K562 (cell line): ENCODE results near the gene CPN2. TPM values are rescaled to one million over a fixed set of nuclear protein-coding genes. Genes with fewer than 3 reads are reported as not detected.

Experiments
- ATAC-seq: fragments of 200-7000 bp; cut with Tn5 transposase; 3 replicates; pipeline ENCODE4 v1.9.1; 2020; ENCODE audit warnings: moderate library complexity
- BruUV-seq: library from RNA; stranded (reverse); fragments of 400-500 nt; replicated peaks from 2 replicates; lab custom pipeline; 2021; lab: Mats Ljungman, UMichigan
- CTCF ChIA-PET: fragments of 300-600 bp; formaldehyde crosslinking; extraction: SDS; loops from one replicate; lab custom pipeline; 2021; ENCODE audit warnings: low intra/inter-chr PET ratio; lab: Yijun Ruan, JAX
- POLR2A ChIA-PET: fragments of 300-600, 350-650 bp; sonication (Branson Sonifier 250); formaldehyde crosslinking; extraction: SDS; loops from one replicate; lab custom pipeline; 2021; ENCODE audit warnings: antibody characterized with exemption, inconsistent platforms; lab: Yijun Ruan, JAX
- DNase-seq, 4 experiments: peaks; one replicate each; pipeline versions ENCODE4 v3.0.0 to v3.0.0-alpha.2; 2011 to 2018; ENCODE audit warnings: low spot score in 3 of 4, mixed read lengths in 3 of 4; ENCODE audit errors: extremely low read depth in 1 of 4
- FAIRE-seq: peaks from 2 replicates; lab custom pipeline; 2011; peaks lifted over from hg19 to GRCh38; lab: Jason Lieb, UNC
- H2AFZ ChIP-seq: 2 replicates; pipeline ENCODE4 v1.6.0; 2011; ENCODE audit warnings: low read depth, low read length, control low read depth, inconsistent platforms
- H3K27ac ChIP-seq: fragments of 200-600 bp; 3 replicates; pipeline ENCODE4 v1.8.0; 2011; ENCODE audit warnings: low read depth, mild to moderate bottlenecking, control low read depth, inconsistent platforms, low read length, moderate library complexity, mixed read lengths; ENCODE audit errors: extremely low read depth
- H3K27me3 ChIP-seq, 2 experiments: fragments of 300-600 bp in 1 of 2; 2 replicates in 1 of 2; 3 replicates in 1 of 2; pipeline versions ENCODE4 v1.6.0 to v1.8.0; 2011; ENCODE audit warnings: inconsistent platforms in 2 of 2, low read length in 2 of 2, mild to moderate bottlenecking in 1 of 2, mixed read lengths in 1 of 2, moderate library complexity in 1 of 2; ENCODE audit not compliant: control insufficient read depth in 2 of 2, insufficient read depth in 2 of 2
- H3K36me3 ChIP-seq: fragments of 300-600 bp; 3 replicates; pipeline ENCODE4 v1.8.0; 2011; ENCODE audit warnings: mild to moderate bottlenecking, low read length, inconsistent platforms; ENCODE audit not compliant: control insufficient read depth, insufficient read depth
- H3K4me1 ChIP-seq, 2 experiments: fragments of 200-600 bp in 1 of 2; replicated peaks in 1 of 2; 2 replicates in 1 of 2; 3 replicates in 1 of 2; pipeline versions ENCODE4 v1.5.1 to v1.8.0; 2011; ENCODE audit warnings: inconsistent platforms in 2 of 2, low read length in 2 of 2, mild to moderate bottlenecking in 1 of 2, mixed read lengths in 1 of 2, moderate library complexity in 1 of 2; ENCODE audit not compliant: control insufficient read depth in 2 of 2, insufficient read depth in 2 of 2
- H3K4me2 ChIP-seq: 2 replicates; pipeline ENCODE4 v1.6.1; 2011; ENCODE audit warnings: low read length, control low read depth, inconsistent platforms, mixed read lengths; ENCODE audit not compliant: insufficient read depth
- H3K4me3 ChIP-seq: fragments of 200-600 bp; sonication (generic), shearing (Covaris generic); 2 replicates; pipeline ENCODE4 v1.5.1; 2016; ENCODE audit warnings: control low read depth, inconsistent platforms
- H3K79me2 ChIP-seq: fragments of 200-600 bp; 3 replicates; pipeline ENCODE4 v1.8.0; 2011; ENCODE audit warnings: low read length, inconsistent platforms; ENCODE audit not compliant: control insufficient read depth, insufficient read depth
- H3K9ac ChIP-seq, 2 experiments: 2 replicates each; pipeline versions ENCODE4 v1.6.0 to v1.6.1; 2011; ENCODE audit warnings: low read depth in 2 of 2, low read length in 2 of 2, control low read depth in 1 of 2, inconsistent platforms in 1 of 2, mild to moderate bottlenecking in 1 of 2, mixed read lengths in 1 of 2; ENCODE audit not compliant: insufficient read depth in 1 of 2
- H3K9me1 ChIP-seq: one replicate; pipeline ENCODE4 v1.6.0; 2011; ENCODE audit warnings: inconsistent platforms, mild to moderate bottlenecking, low read length, moderate library complexity; ENCODE audit not compliant: control insufficient read depth, insufficient read depth
- H3K9me3 ChIP-seq: replicated peaks from 2 replicates; pipeline ENCODE4 v1.5.1; 2011; ENCODE audit warnings: low read depth, low read length, inconsistent platforms; ENCODE audit not compliant: control insufficient read depth, insufficient read depth
- H4K20me1 ChIP-seq: replicated peaks from 2 replicates; pipeline ENCODE4 v1.6.1; 2011; ENCODE audit warnings: low read length, inconsistent platforms, mixed read lengths; ENCODE audit not compliant: control insufficient read depth, insufficient read depth
- TAF9B ChIP-seq: fragments of 450-650 bp; IDR thresholded peaks from 2 replicates; pipeline ENCODE4 v1.6.1; 2018; ENCODE audit warnings: mild to moderate bottlenecking; ENCODE audit not compliant: partially characterized antibody
- ZFPM2 ChIP-seq: fragments of 250-450 bp; sonication (Bioruptor Pico); IDR thresholded peaks from 2 replicates; pipeline ENCODE4 v1.5.1; 2022; ENCODE audit warnings: mild to moderate bottlenecking
- WGBS: fragments of 100-300 bp; shearing (Covaris generic); methylation state at CpG from one replicate; pipeline ENCODE4 v1.1.6; 2016; ENCODE audit warnings: low coverage, mixed read lengths; ENCODE audit not compliant: insufficient coverage; ENCODE audit errors: missing lambda C conversion rate; 5-methylcytosine and 5-hydroxymethylcytosine counted together
- in situ Hi-C: fragments of 300-500 bp; cut with MboI; formaldehyde crosslinking; loops from 4 replicates; pipeline ENCODE4 v1.15.0; 2018; ENCODE audit warnings: inconsistent platforms, mixed read lengths
- intact Hi-C: fragments of 100-400 bp; cut with micrococcal nuclease; formaldehyde crosslinking; loops from 2 replicates; pipeline ENCODE4 v1.14.2; 2022
- polyA plus RNA-seq, 8 experiments: library from polyadenylated mRNA; depleted of rRNA in 4 of 8; stranded (reverse) in 5 of 8; unstranded in 3 of 8; fragments of >200 nt; fragmentation: Nextera tagmentation in 2 of 8; fragmentation: Illumina TruSeq in 1 of 8; extraction: Ambion mirVana in 2 of 8; extraction: Trizol in 1 of 8; gene quantifications; 2 replicates each; pipeline versions ENCODE4 v1.2.1 to v1.2.3, GENCODE V29; 2011 to 2014; ENCODE audit warnings: inconsistent platforms in 1 of 8, missing spikeins in 1 of 8
- total RNA-seq, 7 experiments: library from RNA; depleted of rRNA in 6 of 7; stranded (reverse); fragments of >200 nt in 6 of 7; fragmentation: Illumina TruSeq in 2 of 7; extraction: Trizol in 2 of 7; gene quantifications; 2 replicates each; pipeline versions ENCODE4 v1.2.1 to v1.2.3, GENCODE V29; 2011 to 2021; ENCODE audit warnings: low replicate concordance in 1 of 7
- TF ChIP-seq, protein P1 (sequence below): IDR thresholded peaks from 3 replicates; pipeline ENCODE4 v1.6.1; 2011; ENCODE audit warnings: borderline replicate concordance, mild to moderate bottlenecking; ENCODE audit not compliant: insufficient read length, insufficient read depth

Gene CPN2
- total and polyA plus RNA-seq, 9 of the 15 experiments (the other 6 are each of a cell fraction or from before 2014, with no cell fraction given): not detected

DNA sequence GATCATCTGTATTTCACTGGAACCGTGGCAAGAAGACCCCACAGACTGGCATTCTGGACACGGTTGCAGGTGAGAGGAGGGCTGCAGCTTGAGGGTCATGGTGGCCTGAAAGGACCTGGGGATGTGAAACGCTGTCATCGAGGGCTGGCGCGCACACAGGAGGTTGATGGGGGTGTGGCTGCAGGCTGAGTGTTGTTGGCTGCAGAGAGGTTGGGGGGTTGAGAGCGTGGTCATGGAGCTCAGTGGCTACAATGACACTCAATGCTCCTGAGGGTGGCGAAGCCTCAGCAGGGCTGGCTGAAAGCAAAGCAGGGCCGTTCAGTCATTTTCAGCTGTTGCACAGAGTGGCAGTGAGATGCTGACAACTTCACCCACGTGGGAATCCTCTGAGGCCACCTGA is 21.0 kb downstream of the CPN2 start:
- no peaks in the 10 kb centered on the region for H3K9me1 ChIP-seq
- H2AFZ ChIP-seq: no peak overlapping the region
- no peak for TF ChIP-seq TAF9B
- no peak for TF ChIP-seq ZFPM2 (CRISPR knock-in tag)
- TF ChIP-seq, protein P1, sequence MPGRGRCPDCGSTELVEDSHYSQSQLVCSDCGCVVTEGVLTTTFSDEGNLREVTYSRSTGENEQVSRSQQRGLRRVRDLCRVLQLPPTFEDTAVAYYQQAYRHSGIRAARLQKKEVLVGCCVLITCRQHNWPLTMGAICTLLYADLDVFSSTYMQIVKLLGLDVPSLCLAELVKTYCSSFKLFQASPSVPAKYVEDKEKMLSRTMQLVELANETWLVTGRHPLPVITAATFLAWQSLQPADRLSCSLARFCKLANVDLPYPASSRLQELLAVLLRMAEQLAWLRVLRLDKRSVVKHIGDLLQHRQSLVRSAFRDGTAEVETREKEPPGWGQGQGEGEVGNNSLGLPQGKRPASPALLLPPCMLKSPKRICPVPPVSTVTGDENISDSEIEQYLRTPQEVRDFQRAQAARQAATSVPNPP: no peak
- TF ChIP-seq, all 486 proteins: peak for 0
- Histone ChIP-seq H3K9me3 (no peaks in the 10 kb centered on the region; the same call in 1 of the 2 replicates), H3K27me3 (peaks cover 0 to 55% of the 10 kb centered on the region in 2 experiments; a peak in 3 of 5 replicates), H3K4me2 (no peak overlapping the region), H3K4me3 (no peak overlapping the region), H3K79me2 (no peaks in the 10 kb centered on the region), H3K4me1 (peaks cover 3 to 37% of the 10 kb centered on the region in 2 experiments; a peak in 4 of 5 replicates), H3K9ac (no peak overlapping the region; a peak in 1 of 4 replicates), H3K36me3 (no peaks in the 10 kb centered on the region), H3K27ac (no peak overlapping the region), H4K20me1 (no peaks in the 10 kb centered on the region)
- 12% methylated on average over 10 of the region's 10 CpGs for WGBS
- BruUV-seq: no TSS peak
- DNase-seq (no peak), ATAC-seq (no peak), FAIRE-seq (no peak)
- intact Hi-C loops: loop anchor here (5.0 to 10.0 kb wide), 5 partner anchors 242 to 935 kb away; partner anchors contain the start of gene LSG1
- ChIA-PET POLR2A (interaction anchor here (0.7 to 1.3 kb wide), 2 partner anchors 25 to 357 kb away, joined by 3 to 4 read pairs; no protein-coding TSS in a partner anchor), CTCF (no interaction called here)
- in situ Hi-C loops: loop anchor here (10.0 to 25.0 kb wide), 2 partner anchors 255 to 1868 kb away; no protein-coding TSS in a partner anchor
